HG03521 (cell line): ENCODE data around the gene PLA2G2D.
"Not testable (repeated sequence)": the region's sequence is repeated elsewhere in the genome, so short reads cannot be mapped to it uniquely, and the experiment has no call there.

Experiments
- ATAC-seq: cut with Tn5 transposase; IDR thresholded peaks from one replicate; pipeline ENCODE4 v1.9.1; 2021; ENCODE audit warnings: mild to moderate bottlenecking, moderate library complexity; ENCODE audit not compliant: unreplicated experiment

The PLA2G2D gene

DNA sequence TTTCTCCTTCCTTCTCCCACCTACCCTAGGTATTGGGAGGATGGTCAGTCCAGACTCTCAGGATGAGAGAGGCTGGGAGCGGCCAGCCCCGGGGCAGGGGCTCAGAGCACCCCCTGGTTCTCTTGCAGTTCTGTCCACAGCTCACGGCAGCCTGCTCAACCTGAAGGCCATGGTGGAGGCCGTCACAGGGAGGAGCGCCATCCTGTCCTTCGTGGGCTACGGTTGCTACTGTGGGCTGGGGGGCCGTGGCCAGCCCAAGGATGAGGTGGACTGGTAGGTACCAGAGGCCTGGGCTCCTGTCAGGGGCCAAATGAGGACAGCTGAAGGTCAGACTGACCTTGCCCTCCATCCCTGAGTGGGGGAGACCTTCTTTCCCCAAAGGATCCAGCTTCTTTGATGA, 24.0 kb upstream of the PLA2G2D start:
- no peak for ATAC-seq

DNA sequence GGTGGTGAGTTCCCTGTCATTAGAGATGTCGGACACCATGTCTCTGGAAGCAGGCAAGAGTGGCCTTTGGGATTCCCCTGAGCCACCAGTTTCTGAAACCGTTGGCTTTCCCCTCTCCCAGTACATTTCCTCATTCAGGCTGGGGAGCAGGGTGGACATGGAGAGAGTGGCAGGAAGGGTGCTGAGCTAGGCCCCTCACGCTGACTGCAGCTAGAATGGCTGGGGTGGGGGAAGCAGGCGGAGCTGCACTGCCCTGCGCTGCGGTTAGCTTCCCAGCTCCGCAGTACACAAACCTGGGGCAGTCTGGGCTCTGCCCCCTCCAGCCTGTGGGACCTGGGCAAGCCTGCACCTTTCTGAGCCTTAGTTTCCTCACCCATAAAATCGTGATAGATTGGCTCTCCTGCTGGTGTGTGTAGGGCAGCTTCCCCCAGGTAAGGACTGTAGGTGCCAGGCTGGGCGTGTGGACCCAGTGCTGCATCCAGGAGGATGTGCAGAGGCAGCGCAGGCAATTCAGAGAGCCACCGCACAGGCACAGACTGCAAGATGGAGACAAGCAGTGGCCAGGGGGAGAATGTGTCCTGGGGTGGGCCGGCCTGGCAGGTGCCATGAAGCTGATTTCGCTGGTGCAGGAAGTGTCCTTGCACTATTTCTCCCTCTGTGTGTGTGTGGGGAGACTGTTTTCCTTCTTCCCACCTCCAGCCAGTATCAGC, 22.8 kb upstream of the PLA2G2D start:
- ATAC-seq = no peak

DNA sequence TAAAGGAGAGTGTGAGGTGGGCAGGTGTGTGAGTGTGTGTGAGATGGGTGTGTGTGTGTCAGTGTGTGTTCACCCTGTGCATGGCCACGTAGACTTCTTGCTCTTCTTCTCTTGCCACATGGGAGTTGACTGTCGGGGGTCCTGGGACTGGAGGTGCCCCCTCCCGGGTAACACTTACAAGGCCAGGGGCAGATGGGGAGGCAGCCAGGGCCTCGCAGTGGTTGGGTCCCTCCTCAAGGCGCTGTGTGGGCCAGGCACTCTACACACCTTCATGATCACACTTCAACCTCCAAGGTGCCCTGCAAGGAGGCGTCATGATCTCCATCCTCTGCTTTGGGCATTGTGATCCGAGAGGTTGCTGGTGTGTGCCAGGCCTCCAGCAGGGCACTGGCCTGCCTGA, 22.1 kb upstream of the PLA2G2D start:
- no peak for ATAC-seq

DNA sequence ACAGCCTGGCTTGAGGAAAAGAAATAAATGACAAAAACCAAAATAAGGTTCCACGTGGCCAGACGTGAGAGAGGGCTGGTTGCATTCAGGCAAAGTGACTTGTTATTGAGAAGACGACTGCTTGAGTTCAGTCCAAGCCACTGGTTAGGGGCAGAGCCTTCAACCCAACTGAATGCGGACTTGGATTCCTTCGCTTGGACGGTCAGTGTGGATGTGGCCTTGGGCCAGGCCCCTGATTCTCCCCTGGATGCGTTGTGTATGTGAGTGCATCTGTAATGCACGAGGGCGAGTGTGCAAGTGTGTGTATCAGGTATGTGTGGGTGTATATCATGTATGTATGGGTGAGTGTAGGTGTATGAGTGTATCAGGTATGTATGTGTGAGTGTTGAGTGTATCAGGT, 21.7 kb upstream of the PLA2G2D start:
- no peak for ATAC-seq

DNA sequence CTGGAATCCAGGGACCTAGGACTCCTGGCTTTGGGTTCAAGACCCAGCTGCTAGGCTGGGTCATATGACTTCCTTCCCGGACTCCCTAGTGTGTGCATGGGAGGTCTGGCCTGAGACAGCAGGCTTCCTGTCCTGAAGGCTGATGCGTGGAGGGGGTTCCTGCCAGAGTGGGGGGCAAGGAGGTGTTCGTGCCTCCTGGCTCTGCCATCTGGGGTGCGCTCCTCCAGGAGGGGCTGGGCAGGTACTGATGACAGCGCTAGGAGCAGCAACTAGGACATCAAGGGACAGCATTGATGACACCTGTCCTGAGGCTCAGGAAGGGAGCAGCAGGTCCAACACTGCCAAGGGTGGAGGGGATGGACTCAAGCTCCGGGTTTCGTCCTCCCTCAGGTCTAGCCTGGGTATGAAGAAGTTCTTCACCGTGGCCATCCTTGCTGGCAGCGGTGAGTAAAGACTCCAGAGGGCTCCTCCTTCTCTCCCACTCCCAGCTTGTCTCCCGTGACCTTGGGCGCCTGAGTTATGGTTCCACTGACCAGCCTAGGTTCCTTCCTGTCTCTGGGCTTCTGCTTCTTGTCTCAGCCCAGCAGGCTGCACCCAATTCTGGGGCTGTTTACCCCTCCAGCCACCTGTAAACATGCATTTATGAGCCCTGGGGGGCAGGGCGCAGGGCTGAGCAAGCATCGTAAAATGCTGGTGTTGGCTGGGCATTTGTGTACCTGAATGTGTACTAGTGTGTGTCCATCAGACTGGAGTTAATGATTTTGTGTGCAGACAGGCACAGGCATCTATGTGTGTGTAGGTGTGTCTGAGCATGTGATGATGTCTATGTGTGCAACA, 20.7 kb upstream of the PLA2G2D start:
- ATAC-seq = no peak

DNA sequence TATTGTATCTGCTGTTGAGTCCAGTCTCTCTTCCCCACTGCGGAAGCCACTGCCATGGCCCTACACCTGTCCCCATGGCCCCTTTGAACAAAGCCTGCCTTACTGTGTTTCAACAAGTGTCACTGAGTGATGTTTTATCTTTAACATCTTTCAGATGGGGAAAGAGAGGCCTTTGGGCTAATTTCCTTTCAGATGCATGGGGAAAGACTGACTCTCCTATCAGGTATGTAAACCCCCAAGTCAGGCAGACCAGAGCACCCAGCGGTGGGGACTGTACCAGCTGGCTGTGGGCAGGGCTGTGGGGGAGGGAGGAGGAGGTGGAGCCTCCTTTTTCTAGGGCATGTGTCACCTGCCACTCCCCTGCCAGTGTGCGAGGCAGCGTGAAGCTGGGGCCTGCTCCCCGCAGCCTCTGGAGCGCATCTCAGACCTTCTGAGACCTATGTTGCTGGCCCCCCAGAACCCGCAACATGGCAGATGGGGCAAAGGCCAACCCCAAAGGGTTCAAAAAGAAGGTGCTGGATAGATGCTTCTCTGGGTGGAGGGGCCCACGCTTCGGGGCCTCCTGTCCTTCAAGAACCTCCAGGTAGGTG, 19.7 kb upstream of the PLA2G2D start, which contains the start of gene PLA2G2F:
Gene PLA2G2F (plus strand): TSS at position 363 of the 590 bp plus-strand sequence. CDS start 105 bp downstream, at position 468.
- ATAC-seq = no peak

DNA sequence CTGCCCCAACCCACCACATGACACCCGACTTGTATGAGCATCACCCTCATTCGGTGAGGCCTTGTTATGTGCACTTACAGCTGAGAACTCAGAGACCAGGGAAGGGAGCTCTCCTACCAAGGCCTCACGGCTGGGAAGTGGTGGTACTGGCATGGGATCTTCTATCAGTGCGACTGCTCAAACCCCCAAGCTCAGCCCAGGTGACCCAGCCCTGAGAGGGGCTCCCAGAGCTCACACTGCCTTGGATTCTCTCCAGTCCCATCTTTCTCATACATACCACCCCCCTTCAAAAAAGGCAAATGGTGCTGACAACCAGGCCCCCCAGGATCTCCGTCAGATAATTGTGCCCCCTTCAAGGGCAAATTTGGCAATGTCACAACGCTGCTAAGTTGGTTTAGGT, 19.0 kb upstream of the PLA2G2D start:
- no peak for ATAC-seq

DNA sequence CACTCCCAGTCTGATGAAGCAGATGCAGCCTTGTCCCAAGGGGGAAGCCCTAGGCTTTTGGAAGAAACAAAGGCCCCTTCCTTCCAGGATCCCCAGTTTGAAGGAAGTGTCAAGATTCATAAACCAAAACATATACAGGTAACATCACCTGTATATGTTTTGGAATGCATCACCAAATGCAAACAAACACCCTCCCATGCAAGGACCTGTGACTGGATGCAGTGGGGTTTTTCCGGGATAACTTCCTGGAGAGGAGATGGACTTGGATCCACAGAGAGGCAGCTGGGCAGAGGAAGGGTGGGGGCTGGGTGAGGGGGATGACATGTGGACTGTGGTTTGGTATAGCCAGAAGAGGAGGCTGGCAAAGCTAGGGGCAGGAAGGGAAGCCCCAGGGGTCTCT, 18.3 kb upstream of the PLA2G2D start:
- no peak for ATAC-seq

DNA sequence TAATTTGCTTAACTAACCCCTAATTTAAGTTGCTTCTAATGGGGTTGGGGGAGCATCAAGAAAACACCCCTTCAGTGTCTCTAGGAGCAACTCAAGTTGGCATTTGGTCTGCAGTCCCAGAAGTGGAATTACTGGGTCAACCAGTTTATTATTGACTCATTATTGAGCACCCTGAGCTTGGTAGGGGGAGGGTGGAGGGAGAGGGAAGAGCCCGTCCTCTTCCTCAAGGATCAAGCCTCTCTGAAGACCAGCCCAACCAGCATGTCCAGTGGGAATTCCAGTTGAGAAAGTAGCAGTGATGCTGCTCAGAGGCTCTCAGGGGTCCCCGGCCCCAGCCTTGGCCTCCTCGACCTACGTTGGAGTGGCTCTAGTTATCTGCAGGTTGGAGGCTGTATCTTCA, 17.7 kb upstream of the PLA2G2D start:
- ATAC-seq = no peak

DNA sequence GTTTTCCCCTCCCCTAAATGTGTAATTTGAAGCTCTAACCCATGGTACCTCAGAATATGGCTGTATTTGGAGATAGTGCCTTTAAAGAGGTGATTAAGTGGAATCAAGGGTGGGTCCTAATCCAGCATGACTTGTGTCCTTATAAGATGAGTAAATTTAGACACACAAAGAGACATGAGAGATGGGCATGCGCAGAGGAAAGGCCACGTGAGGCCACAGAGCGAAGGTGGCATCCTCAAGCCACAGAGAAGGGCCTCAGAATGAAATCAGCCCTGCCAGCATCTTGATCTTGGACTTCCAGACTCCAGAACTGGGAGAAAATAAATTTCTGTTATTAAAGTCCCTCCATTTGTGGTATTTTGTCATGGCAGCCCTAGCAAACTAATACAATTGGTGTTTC, 16.9 kb upstream of the PLA2G2D start:
- no peak for ATAC-seq

DNA sequence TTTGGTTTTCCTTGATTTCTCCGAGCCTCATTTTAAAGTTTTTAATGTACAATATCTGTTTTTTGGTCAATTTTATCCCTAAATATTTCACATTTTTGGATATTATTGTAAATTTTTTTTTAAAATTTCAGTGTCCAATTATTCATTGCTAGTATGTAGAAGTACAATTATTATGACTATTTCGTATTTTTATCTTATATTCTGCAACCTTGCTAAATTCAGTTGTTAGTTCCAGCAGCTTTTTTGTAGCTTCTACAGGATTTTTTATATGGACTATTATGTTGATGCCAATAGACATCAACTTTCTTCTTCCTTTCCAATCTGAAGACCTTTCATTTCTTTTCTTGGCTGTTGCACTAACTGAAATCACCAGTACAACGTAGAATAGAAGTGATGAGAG, 15.7 kb upstream of the PLA2G2D start:
- no peak for ATAC-seq

DNA sequence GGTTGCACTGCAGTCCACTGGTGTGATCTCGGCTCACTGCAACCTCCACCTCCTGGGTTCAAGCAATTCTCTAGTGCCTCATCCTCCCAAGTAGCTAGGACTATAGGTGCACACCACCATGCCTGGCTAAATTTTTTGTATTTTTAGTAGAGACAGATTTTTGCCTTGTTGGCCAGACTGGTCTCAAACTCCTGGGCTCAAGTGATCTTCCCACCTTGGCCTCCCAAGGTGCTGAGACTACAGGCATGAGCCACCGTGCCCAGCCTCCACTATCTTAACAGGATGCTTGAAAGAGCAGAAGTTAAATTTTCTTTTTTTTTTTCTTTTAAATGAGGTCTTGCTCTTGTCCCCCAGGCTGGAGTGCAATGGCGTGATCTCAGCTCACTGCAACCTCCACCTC, 11.2 kb upstream of the PLA2G2D start:
- not testable (repeated sequence) for ATAC-seq

DNA sequence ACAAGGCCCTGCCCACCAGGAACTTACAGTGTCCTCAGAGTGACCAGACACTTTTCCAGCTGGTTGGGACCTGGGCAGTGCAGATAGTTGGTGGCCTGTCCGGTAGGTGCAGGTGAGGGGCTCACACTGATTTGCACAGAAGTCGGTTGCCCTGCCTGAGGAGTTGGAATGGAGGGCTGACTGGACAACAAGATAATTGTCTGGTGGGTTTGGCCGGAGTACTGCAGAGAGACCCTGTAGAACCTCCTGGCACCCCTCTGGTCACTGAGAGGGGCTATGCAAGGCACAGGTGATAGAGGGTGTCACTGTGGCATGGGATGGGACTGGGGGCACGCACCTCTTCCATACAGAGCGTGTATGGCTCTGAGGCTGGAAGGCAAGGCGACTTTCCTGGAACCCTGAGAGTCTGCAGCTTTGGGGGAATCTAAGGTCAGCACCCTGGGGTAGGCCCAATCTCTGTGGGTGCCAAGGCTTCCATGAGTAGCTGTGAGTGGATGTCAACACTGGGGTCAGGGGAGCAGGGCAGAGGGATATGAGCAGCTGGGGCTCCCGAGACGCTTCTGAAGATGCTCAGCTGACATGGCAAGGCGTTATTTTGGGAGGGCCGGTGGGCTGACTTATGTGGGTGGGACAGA, 7.6 kb upstream of the PLA2G2D start:
- no peak for ATAC-seq

DNA sequence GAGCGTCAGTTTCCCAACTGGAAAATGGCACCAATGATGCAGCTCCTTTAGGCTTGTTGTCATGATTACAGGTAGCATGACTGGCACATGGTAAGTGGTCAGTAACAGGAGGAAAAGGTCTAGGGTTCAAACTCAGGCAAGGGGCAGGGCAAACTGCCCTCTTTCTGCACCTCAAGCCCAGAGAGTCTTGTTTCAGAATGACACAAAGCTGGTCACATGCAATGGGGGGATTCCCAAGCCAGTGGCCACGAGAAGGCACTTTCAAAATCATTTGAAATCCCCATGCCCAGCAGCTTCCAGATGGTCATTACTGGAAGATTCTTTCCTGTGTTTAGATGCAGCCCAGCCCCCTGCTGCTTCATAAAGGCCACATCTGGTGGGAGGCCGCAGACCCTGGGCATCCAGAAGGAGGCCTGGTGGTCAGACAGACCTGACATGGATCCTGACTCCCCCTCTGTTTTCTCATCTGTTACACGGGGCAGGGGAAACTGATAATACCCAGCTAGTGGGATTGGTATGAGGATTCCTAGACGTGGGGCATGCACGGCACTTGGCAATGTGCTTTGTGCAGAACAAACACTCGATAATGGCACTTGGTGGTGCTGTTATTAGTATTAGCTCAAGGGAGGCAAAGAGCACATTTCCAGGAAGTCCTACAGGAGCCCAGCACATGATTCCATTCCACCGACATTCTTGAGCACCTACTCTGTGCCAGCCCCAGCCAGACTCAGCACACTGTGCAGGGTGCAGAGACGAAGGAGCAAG, 6.9 kb upstream of the PLA2G2D start:
- ATAC-seq = no peak

DNA sequence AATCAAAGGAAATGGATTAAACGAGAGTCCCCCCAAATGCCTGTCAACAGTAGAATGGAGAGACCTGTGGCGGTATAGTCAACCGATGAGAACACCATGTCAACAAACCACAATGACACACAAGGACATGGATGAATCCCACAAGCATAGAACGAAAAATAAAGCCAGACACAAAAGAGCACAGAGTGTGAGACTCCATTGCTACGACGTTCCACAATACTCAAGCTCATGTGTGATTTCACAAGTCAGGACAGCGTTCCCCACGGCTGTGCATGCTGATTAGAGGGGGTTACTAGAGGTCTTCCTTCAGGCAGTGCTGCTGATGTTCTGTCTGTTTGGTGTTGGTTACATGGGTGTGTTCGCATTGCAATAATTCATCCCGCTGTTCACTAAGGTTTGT, 5.8 kb upstream of the PLA2G2D start:
- no peak for ATAC-seq

DNA sequence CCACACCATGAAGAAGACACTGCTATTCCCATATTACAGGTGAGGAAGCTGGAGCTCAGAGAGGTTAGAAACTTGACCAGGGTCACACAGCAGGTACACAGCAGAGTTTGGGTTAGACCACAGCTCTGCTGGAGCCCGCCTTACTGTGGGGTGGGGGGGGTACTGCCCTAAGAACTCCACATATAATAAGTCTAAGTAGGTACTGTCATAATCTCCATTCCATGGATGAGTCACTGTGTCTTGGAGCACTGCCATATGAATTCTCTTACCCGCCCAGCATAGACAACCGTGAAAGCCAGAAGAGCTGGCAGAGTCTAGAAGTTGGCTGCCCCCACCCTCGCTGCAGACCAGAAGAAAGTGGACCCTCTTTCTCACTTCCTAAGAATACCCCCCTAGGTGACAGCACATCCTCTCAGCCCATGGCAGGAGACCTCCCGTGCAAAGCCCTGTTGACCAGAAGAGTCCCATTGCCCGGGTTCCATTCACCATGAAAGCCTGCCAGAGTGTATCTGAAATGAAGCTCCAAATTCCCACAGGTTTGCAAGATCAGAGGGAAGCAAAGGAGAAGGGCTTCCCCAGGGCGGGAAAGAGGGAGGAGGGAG, 5.2 kb upstream of the PLA2G2D start:
- ATAC-seq = no peak

DNA sequence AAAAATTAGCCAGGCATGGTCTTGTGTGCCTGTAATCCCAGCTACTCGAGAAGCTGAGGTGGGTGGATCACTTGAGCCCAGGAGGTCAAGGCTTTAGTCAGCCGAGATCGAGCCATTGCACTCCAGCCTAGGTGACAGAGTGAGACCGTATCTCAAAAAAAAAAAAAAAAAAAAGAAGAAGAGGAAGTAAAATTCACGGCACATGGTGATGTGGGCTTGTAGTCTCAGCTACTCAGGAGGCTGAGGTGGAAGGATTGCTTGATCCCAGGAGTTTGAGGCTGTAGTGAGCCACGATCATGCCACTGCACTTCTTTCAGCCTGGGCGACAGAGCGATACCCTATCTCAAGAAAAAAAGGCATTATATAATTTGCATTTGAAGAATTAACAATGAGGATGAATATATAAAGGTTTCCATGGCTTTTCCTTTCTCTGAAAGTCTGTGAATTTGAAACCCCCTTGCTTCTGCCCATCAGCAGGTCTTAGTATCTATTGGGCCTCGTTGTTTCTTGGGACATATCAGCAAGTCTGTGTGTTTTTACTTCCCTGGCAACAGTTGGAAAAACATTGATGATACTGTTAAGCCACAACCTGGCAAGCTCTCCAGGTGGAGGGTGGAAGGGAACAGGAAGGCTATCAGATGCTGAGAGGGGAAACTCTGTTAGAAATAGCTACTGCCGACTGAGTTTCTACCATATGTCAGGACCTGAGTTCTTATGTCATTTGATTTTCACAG, 4.6 kb upstream of the PLA2G2D start:
- no peak for ATAC-seq

DNA sequence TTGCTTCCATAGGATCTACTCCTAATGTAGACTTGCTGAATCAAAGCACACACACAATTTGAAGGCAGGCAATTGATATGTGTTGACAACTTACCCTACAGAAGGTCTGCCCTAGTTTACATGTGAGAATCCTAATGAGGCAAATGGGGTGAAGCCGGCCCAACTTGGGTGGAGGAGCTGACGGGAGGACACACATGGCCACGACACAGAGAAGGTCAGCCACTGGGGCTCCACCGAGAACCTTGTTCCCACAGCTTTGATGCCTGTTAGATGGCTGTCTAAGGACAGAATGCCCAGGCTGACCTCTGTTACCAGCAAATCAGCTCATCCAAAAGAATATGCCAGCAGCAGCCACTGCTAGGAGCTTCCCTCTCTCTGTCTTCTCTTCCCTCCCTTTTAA, 1.5 kb upstream of the PLA2G2D start:
- ATAC-seq = no peak

DNA sequence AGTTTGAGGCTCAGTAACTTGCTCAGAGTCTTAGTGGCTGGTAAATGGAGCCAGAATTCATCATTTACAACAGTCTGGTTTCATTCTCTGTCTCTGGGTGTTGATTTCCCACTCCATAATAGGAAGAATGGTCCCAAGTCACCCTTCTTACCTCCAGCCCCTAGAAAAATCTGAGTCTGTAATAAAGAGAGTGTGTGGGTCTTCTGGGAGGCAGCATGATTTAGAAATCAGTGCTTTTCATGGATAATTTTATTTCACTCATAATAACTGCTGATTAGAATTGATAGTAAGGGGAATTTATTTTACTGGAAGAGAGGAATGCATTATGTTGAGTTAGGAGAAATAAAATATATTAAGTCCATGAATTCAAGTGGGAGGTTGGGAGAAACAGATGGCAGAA, 2.1 kb downstream of the PLA2G2D start:
- ATAC-seq = no peak

DNA sequence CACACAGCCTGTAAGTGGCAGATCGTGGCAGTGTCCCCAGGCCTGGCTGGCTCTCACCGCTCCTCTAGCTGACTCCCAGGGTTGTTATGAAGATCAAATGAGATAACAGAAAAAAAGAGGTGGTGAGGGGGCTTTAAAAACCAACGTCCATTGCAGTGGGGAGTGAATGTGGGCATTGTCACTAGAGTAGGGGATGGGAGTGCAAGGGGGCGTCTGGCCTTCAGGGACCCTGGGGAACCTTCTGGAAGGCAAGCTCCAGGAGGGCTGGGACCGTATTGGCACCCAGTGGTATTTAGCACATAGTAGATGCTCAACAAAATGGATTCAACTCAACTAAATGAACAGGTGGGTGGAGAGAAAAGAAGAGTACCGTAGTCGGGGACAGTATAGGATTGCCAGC, 3.4 kb downstream of the PLA2G2D start:
- ATAC-seq = no peak
